Left renal pelvis (tissue), 4 donors: ENCODE measurements around the gene TRPC4AP. TPM values are rescaled to one million over a fixed set of nuclear protein-coding genes. Genes with fewer than 3 reads are reported as not detected.
"Not testable (repeated sequence)": the region's sequence is repeated elsewhere in the genome, so short reads cannot be mapped to it uniquely, and the experiment has no call there.

Experiments used
- DNase-seq, 4 donors: peaks; one replicate each; pipeline ENCODE4 v3.0.0-alpha.2; 2013; ENCODE audit warnings: low read depth in 4 of 4, low spot score in 3 of 4
- polyA plus RNA-seq, 4 donors: library from polyadenylated mRNA; unstranded; fragments of 120-200 nt; gene quantifications; one replicate each; pipeline ENCODE4 v1.2.1, GENCODE V29; 2013; ENCODE audit not compliant: insufficient read length in 4 of 4

TRPC4AP gene
- polyA plus RNA-seq, 4 donors: 65.7 to 71.0 (median 67.1) TPM

DNA sequence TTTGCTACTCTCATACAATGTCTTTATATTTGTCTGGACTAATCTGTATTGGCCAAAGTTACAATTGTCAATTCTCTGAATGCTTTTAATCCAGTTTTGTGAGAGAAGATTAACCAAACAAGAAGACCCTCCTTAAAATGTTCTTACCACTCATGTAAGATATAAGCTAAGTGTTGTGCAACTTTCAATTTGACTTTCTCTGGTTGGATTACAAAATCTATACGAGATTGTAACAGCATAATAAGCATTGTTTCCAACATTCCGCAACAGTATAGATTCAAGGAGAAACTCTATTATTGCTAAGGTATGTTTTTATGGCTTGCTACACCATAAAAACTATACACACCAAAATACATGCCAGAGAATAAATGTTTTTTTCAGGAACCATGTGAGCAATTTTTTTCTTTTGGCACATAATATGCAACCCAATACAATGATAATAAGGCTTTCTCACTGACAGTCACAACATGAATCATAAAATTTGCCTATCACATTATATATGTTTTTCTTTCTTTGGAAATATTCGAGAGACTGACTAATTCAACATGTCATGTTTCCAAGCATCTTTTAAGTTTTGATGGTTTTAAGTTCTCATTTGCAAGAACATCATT, 12.2 kb upstream of the TRPC4AP start:
- no peak for DNase-seq

DNA sequence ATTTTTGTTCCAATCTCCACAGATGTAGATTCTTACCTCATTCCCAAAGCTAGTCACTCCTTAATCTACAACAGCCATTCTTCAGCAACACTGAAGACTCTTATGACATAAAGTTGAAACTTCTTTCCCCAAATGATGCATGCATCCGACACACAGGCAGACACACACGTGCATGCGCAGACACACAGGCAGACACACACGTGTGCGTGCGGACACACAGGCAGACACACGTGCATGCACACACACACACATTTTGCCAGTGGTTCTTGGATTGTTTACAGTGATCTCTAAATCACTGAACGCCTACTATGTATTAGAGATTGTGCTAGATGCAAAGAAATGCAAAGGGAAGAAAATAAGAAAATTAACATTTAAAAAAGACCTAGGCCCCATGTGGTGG, 9.0 kb upstream of the TRPC4AP start:
- no peak for DNase-seq

DNA sequence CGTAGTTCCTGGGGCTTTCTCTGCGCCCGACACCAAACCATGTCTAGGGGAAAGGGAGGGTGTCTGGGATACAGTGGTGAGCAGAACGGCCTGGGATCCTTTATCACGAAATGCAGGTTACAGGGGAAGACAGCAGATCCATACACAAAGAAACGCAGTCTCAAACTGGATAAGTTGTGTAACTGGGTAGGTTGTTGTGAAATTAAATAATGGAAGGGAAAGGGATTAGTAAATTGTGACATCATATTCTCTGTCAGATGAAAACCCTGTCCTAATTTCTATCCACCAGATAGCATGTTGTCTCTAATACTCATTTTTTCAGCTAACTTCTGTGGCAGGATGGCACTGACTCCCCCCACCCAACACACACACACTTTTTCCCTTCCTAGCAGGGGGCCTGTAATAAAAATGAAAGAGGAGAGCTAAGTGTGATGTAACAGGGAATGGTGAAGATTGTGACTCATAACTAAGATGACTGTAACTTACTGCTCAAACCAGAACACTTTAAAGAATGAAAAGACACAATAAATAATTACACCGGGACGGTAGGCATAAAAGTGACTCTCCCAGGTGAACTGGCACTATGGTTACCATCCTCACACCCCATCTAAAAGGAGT, 769 bp upstream of the TRPC4AP start:
- no peak for DNase-seq

DNA sequence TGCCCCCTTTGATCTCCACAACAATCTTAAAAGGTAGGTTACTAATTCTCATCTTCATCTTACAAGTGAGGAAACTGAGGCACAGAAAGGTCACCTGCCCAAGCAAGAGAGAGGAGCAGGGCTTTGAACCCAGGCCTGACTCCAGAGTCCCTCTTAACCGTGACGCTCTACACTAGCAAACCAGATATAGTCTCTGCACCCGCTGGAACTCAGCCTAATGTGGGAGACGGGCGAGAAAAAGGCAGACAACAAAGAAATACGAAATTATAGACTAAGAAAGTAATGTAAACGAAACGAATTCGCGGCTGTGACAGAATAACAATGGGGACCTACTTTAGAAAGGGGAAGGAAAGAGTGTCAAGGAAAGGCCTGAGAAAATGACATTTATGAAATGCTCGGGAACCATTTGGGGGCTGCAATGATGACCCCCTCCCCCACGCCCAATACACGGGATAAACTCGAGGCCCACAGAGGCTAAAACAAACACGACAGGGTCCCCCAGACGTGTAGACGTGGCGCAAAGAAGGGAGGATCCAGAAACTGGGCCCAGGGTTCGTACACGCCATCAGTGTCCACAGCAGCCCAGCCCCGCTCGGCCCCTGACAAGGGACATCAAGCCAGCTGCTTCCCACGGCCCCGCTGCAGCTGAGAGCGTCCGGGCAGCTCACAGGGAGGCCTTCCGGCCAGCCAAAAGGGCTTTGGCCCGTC, 637 bp downstream of the TRPC4AP start:
- peak in 2 of 4 donors; percentile 18 to 31 for DNase-seq

DNA sequence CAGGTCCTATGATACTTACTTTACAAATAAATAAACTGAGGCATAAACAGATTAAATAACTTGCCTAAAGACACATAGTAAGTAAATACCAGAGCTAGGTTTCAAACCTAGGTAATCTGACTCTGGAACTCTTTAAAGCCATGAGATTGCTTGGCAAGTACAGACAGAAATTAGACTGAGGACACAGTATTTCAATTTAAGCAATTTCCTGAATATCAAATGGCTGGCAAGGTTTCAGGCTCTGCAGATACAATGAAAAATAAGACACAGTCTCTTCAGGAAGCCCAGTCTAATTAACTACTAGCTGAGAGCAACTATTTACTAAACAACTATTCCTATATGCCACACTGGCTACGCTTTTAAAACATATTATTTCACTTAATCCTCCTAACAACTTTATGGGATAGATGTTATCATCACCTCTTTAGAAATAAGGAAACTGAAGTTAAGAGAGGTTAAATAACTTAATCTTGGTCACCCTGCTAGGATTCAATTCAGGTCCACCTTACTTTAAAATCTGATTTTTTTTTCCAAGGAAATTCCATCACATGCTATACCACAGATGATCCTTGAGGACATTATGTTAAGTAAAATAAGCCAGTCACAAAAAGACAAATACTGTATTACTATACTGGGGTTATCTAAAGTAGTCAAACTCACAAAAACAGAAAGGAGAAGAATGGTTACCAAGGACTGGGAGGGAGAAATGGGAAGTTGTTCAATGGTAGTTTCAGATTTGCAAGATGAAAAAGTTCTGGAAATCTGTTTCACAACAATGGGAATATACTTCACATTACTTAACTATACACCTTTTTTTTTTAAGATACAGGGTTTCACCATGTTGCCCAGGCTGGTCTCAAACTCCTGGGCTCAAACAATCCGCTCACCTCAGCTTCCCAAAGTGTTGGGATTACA, 4.1 kb downstream of the TRPC4AP start:
- no peak for DNase-seq

DNA sequence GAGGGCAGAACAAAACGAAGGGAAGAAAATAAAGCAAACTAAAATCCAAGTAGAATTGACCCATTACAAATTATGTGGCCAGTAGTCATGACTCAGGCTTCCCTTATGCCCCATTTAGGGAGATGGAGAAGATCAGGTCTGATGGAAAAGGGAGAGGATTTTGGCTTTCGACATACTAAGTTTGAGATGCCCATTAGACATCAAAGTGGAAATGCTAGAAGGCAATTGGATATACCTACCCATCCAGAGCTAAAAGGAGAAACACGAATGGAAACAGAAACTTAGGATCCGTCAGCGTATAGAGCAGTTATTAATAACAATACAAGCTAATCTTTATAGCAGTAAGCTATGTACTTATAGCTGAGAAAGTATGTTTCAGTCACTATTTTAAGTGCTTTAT, 4.8 kb downstream of the TRPC4AP start:
- DNase-seq: no peak

DNA sequence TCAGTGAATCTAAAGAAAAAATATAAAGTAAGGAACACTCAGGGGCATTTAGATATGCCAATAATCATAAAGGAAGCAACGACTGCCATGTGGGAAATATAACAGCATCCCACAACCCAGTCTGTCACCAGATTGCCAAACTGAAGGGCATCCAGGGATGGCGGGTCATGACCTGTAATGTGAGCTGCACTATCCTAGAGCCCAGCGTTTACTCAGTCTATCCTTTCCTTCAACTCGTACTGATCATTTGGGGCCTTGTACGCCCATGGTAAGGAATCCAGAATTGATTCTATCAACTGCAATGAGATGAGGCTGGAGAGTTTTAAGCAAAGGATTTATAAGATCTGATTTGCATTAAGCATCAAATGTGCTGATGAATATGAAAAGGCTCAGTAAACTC, 5.3 kb downstream of the TRPC4AP start:
- DNase-seq: no peak

DNA sequence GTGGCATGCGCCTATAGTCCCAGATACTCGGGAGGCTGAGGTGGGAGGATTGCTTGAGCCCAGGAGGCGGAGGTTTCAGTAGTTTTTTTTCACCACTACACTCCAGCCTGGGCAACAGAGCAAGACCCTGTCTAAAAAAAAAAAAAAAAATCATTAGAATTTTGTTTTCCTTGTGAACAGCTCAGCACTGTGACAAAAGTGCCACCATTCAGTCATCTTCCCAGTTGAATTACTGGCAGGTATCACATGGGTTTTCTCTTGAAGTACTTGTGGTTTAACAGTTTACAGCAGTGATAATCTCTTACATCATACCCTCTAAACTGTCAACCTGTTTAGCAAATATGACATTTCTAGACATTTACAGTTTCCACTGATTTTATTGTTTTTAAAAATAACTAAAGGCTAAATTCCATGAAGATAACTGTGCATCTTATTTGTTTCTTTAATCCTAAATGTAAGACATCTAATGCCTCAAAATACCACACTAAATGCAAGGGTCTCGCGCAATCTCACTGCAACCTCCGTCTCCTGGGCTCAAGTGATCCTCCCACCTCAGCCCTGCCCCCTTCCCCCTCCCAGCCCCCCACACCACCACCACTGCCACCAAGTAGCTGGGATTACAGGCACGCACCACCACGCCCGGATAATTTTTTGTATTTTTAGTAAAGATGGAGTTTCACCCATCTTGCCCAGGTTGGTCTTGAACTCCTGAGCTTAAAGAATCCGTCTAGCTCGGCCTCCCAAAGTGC, 7.0 kb downstream of the TRPC4AP start:
- no peak for DNase-seq

DNA sequence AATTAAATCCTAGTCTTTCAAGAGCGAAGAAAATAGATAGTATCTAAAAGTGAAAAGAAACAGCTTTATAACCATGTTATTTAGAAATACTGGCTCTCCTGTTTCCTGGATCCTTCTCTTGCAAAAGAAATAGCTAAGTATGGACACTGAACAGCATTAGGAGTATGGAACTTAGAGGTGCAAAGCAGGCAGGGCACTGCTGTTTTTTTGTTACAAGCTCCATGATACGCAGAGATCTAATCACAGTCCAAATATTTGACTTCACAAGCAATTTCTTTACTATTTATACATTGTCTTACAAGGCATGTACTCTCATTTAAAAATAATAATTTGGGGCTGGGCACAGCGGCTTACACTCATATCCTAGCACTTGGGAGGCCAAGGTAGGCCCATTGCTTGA, 7.6 kb downstream of the TRPC4AP start:
- DNase-seq: no peak

DNA sequence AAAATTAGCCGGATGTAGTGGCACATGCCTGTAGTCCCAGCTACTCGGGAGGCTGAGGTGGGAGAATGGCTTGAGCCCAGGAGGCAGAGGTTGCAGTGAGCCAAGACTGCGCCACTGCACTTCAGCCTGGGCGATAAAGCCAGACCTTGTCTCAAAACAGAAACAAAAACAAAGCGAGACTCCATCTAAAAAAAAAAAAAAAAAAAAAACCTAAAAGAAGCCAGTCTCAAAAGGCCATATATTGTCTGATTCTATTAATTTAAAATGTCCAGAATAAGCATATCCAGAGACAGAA, 12.3 kb downstream of the TRPC4AP start:
- DNase-seq: not testable (repeated sequence)

DNA sequence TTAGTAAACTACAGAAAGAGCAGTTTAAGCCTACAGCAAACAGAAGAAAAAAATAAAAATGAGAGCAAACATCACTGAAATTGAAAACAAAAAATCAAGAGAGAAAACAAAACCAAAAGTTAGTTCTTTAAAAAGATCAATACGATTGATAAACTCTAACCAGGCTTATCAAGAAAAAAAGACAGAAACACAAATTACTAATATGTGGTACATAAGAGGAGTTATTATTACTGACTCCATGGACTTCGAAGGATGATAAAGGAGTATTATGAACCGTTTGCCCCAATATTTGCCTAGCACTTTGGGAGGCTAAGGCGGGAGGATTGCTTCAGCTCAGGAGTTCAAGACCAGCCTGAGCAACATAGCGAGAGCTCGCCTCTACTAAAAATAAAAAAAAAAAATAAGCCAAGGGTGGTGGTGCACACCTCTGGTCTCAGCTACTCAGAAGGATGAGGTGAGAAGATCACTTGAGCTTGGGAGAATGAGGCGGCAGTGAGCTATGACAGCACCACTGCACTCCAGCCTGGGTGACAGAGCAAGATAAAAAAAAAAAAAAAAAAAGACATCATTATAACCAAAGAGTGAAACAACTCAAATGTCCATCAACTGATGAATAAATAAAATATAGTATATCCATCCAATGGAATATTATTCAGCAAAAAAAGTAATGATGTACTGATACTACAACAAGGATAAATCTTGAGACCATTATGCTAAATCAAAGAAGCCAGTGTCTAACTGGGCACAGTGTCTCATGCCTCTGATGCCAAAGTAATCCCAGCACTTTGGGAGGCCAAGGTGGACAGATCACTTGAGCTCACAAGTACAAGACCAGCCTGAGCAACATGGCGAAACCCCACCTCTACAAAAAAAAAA, 12.9 kb downstream of the TRPC4AP start:
- DNase-seq: no peak

DNA sequence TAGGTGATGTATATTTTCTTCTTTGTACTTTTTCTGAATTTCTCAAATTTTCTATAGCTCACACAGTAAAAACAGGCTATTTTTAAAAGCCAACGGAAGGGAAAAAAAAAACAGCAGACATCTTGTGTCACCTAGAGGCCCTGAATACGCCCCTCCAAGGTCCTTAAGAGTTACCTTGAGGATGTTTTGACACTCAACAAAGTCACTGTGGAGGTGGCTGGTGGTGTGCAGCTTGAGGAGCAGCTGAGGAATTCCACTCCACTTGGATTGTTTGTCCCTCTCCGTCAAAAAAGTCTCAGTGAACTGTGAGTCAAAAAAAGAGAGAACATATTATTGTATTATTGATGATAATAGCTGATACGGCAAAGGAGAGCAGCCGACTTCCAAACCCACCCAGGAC, 14.7 kb downstream of the TRPC4AP start:
- no peak for DNase-seq

DNA sequence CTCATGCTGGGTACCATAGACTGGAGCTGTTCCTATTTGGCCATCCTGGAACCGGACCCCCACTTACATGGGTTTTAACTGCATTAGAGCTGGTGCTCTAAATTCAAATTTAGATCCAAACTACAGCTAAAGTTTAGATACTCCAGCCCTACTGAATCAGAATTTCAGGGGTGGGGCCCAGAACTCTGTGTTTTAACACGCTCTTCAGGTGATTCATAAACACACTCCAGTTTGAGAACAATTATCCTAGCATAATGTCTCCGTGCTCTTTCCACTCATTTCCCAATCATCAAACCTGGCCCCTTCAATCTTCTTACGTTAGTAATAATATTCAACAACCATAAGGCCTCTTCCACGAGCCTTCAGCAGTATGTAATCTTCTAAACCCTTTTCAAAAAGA, 15.3 kb downstream of the TRPC4AP start:
- DNase-seq: no peak

DNA sequence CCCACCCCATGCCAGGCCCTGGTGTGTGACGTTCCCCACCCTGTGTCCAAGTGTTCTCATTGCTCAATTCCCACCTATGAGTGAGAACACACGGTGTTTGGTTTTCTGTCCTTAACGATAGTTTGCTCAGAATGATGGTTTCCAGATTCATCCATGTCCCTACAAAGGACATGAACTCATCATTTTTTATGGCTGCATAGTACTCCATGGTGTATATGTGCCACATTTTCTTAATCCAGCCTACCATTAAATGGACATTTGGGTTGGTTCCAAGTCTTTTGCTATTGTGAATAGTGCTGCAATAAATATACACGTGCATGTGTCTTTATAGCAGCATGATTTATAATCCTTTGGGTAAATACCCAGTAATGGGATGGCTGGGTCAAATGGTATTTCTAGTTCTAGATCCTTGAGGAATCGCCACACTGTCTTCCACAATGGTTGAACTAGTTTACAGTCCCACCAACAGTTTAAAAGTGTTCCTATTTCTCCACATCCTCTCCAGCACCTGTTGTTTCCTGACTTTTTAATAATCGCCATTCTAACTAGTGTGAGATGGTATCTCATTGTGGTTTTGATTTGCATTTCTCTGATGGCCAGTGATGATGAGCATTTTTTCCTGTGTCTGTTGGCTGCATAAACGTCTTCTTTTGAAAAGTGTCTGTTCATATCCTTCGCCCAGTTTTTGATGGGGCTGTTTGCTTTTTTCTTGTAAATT, 21.0 kb downstream of the TRPC4AP start:
- DNase-seq: not testable (repeated sequence)

DNA sequence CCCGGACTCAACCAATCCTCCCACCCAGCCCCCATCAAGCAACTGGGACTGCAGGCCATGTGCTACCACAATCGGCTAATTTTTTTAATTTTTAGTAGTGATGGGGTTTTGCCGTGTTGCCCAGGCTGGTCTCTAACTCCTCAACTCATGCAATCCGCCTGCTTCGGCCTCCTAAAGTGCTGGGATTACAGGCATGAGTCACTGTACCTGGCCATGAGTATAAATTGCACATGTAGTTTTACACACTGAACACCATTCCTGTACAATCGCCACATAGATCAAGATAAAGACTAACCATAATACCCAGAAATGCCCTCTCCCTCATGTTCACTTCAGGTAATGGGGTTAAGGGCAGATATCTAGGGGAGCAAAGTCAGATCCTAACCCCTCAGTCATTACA, 26.4 kb downstream of the TRPC4AP start:
- DNase-seq: no peak

DNA sequence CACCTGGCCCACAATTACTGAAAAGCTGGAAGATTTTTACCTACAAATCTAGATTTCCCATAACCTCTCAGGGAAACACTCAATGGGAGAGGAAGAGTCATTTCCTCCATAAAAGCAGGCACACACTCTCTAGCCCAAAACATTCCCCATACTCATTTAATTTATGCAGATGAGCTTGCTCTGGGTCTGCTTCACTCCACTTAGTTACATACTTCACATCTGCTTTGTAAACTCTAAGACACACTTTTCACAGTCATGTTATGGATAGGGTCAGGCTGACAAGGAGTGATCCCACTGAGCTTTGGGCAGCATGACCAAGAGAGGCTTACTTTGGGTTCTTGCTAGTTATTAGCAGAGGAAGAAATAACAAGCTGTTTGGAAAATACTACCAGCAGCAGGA, 27.4 kb downstream of the TRPC4AP start:
- DNase-seq: no peak

DNA sequence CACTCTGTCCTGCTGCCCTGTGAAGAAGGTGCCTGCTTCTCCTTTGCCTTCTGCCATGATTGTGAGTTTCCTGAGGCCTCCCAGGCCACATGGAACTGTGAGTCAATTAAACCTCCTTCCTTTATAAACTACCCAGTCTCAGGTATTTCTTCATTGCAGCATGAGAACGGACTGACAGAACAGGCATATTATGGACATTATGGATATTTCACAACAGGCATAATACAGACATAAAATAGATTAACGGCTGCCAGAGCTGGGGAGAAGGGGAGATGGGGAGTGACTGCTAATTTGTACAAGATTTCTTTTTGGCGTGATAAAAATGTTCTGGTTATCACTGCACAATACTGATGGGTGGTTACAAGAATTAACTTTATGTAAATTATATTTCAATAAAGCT, 29.4 kb downstream of the TRPC4AP start:
- DNase-seq: no peak

DNA sequence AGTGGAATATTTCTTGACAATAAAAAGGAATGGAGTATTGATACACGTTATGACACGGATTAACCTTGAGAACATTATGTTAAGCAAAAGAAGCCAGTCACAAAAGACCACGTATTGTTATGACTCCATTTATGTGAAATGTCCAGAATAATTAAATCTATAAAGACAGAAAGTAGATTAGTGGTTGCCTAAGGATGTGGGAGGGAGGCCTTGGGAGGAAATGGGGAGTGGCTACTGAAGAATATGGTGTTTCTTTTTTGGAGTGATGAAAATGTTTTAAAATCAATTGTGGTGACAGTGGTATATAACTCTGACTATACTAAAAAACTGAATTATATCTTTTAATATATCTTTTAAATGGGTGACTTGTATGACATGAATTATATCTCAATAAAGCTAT, 30.1 kb downstream of the TRPC4AP start:
- DNase-seq: no peak

DNA sequence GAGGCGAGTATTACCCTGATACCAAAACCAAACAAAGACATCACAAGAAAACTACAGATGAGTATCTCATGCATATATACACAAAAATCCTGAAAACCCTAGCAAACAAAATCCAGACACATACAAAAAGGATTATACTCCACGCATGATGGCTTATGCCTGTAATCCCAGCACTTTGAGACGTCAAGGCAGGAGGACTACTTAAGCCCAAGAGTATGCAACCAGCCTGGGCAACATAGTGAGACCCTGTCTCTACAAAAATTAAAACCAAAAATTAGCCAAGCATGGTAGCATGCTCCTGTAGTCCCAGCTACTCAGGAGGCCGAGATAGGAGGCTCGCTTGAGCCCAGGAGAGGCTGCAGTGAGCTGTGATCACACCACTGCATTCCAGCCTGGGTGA, 32.4 kb downstream of the TRPC4AP start:
- no peak for DNase-seq
